Mammary epithelial cell (primary cell): ENCODE results near the gene CPEB1.
A peak's percentile ranks its signal among the peaks of the same experiment; 100 is the strongest.

Experiments
- CTCF ChIP-seq, 2 donors: IDR thresholded peaks in 1 of 2; conservative IDR thresholded peaks in 1 of 2; 2 replicates each; pipeline ENCODE4 v1.5.1; 2011 to 2012; ENCODE audit warnings: inconsistent platforms in 2 of 2, low read length in 2 of 2, mild to moderate bottlenecking in 2 of 2, control low read depth in 1 of 2, low read depth in 1 of 2; ENCODE audit not compliant: insufficient read depth in 1 of 2; ENCODE audit errors: extremely low read depth in 1 of 2
- EZH2 ChIP-seq: IDR thresholded peaks from 2 replicates; pipeline ENCODE4 v1.6.1; 2012; ENCODE audit warnings: low read length, inconsistent platforms, borderline replicate concordance

GRCh38 chr15:82540055-82540983 lies 106.8 kb downstream of the CPEB1 start, which contains the start of gene RPS17:
- peak; percentile 78 to 98 for TF ChIP-seq CTCF (conservative IDR thresholded peaks at IDR 0.05 in 1 of 2, IDR thresholded peaks at IDR 0.05 in 1 of 2; ENCODE audit: extremely low read depth in 1 of 2, insufficient read depth in 1 of 2, low read depth in 1 of 2, low read length in 2 of 2)
- no peak for TF ChIP-seq EZH2
